Measurements from ENCODE around the gene CCL22.
A peak's percentile ranks its signal among the peaks of the same experiment; 100 is the strongest.

The CCL22 gene

GRCh38 chr16:57406881-57407280 is 48.3 kb downstream of the CCL22 start:
- CTCF ChIA-PET: interaction anchor here (0.9 to 4.0 kb wide), 5 partner anchors 12 to 107 kb away, joined by 3 to 57 read pairs (median 5); no protein-coding TSS in a partner anchor
- no peak for DNase-seq (ENCODE audit: extremely low spot score)
- TF ChIP-seq, protein P1, sequence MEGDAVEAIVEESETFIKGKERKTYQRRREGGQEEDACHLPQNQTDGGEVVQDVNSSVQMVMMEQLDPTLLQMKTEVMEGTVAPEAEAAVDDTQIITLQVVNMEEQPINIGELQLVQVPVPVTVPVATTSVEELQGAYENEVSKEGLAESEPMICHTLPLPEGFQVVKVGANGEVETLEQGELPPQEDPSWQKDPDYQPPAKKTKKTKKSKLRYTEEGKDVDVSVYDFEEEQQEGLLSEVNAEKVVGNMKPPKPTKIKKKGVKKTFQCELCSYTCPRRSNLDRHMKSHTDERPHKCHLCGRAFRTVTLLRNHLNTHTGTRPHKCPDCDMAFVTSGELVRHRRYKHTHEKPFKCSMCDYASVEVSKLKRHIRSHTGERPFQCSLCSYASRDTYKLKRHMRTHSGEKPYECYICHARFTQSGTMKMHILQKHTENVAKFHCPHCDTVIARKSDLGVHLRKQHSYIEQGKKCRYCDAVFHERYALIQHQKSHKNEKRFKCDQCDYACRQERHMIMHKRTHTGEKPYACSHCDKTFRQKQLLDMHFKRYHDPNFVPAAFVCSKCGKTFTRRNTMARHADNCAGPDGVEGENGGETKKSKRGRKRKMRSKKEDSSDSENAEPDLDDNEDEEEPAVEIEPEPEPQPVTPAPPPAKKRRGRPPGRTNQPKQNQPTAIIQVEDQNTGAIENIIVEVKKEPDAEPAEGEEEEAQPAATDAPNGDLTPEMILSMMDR (IDR thresholded peaks at IDR 0.05; ENCODE audit: control extremely low read depth, extremely low read depth, low read depth, missing control alignments): no peak
- POLR2A ChIA-PET: no interaction called here

DNA sequence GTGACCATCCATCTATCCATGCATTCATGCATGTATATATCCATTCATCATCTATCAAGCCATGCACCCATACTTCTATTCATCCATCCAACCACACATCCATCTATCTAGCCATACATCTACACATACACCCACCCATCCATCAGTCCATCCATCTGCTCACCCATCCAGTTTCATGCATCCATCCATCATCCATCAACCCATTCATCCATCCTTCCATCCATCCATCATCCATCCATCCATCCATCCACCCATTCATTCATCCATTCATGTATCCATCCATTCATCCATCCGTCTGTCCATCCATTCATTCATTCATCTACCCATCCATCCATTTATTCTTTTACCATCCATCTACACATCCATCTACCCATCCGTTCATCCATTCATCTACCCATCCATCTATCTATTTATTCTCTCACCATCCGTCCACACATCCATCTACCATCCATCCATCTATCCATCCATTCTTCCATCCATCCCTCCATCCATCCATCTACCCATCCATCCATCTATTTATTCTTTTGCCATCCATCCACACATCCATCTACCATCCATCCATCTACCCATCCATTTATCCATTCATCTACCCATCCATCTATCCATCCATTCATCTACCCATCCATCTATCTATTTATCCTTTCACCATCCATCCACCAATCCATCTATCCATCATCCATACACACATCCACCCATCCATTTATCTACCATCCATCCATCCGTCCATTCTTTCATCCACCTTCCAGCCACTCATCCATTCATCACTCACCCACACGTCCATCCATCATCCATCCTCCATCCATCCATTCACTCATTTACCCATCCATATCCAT is 49.2 kb downstream of the CCL22 start:
- TF ChIP-seq, protein P1 (IDR thresholded peaks at IDR 0.05; ENCODE audit: control extremely low read depth, extremely low read depth, low read depth, missing control alignments): no peak
- CTCF ChIA-PET: interaction anchor here (4.0 kb wide), 1 partner anchor 11 kb away, joined by 57 read pairs; no protein-coding TSS in a partner anchor
- no peak for DNase-seq (ENCODE audit: extremely low spot score)
- POLR2A ChIA-PET: no interaction called here

DNA sequence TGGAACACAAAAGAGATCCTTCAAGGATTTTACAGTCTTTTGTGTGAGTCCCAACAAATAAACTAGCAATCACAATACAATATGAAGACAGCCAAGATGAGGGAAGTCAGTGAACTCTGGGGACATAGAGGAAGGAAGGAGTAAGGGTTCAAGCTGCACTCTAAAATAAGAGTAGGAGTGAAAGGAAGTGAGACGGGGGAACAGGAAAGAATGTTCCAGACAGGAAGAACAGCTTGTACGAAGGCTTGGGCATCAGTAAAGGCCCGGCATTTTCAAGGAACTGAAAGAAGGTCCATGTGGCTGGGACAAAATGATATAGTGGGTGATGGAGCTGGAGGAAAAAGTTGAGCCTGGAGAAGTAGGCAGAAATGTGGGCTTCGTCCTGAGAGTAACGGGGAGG is 50.5 kb downstream of the CCL22 start:
- ChIA-PET POLR2A (no interaction called here), CTCF (interaction anchor here (1.0 kb wide), 1 partner anchor 8 kb away, joined by 4 read pairs; no protein-coding TSS in a partner anchor)
- TF ChIP-seq, protein P1 (IDR thresholded peaks at IDR 0.05; ENCODE audit: control extremely low read depth, extremely low read depth, low read depth, missing control alignments): no peak
- DNase-seq (ENCODE audit: extremely low spot score): no peak

GRCh38 chr16:57409870-57410587 is 51.4 kb downstream of the CCL22 start:
- ChIA-PET CTCF (interaction anchor here (1.0 to 17.8 kb wide), 3 partner anchors 7 to 106 kb away, joined by 4 to 454 read pairs (median 4); no protein-coding TSS in a partner anchor), POLR2A (no interaction called here)
- TF ChIP-seq, protein P1 (IDR thresholded peaks at IDR 0.05; ENCODE audit: control extremely low read depth, extremely low read depth, low read depth, missing control alignments): no peak
- no peak for DNase-seq (ENCODE audit: extremely low spot score)

DNA sequence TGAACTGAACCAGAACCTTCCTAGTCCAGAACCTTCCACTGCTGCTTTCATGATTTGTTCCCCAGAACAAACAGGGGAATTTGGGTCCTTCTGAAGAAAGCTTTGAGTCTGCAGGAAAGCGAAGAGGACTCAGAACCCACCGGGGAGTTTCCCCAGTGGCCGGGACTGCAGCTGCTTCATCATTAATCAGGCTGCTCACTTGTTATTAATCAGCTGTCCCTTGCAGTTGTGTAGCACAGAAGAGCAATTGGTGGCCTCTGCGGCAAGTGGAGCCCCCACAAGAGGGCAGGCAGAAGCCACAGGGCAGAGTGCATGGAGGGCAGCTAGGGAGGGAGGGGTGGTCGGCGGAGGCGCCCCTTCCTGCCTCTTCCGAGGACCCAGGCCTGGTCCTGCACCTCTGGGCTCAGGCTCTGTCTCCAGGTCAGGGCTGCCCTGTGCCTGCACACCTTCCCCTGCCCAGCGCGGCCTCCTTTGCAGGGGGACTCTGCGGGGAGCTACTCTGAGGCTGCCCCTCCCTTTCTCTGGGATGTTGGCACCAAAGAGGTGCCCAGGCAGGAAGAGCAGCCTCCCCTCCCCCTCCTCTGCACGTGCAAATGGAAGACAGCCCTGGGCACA is 52.9 kb downstream of the CCL22 start:
- ChIA-PET CTCF (interaction anchor here (0.6 to 17.8 kb wide), 8 partner anchors 11 to 390 kb away, joined by 3 to 454 read pairs (median 4); no protein-coding TSS in a partner anchor), POLR2A (no interaction called here)
- TF ChIP-seq, protein P1 (IDR thresholded peaks at IDR 0.05; ENCODE audit: control extremely low read depth, extremely low read depth, low read depth, missing control alignments): no peak
- DNase-seq (ENCODE audit: extremely low spot score): peak; percentile 69

- CTCF ChIA-PET: interaction anchor here (1.0 to 17.8 kb wide), 18 partner anchors 8 to 172 kb away, joined by 3 to 454 read pairs (median 4); partner anchors contain the start of genes CCL17 and POLR2C
- TF ChIP-seq, protein P1 (IDR thresholded peaks at IDR 0.05; ENCODE audit: control extremely low read depth, extremely low read depth, low read depth, missing control alignments): no peak
- DNase-seq (ENCODE audit: extremely low spot score): no peak
- POLR2A ChIA-PET: interaction anchor here (1.1 kb wide), 1 partner anchor 24 kb away, joined by 3 read pairs; no protein-coding TSS in a partner anchor
These were observed 54.0 kb downstream of the CCL22 start for GRCh38 chr16:57412584-57412983.
